Body of pancreas (tissue), 4 donors: Measurements from ENCODE around the gene SRP14.

Experiments used
- POLR2A ChIP-seq, 3 donors: fragments of 450-650 bp; IDR thresholded peaks; one replicate each; pipeline ENCODE4 v1.6.1; 2016; ENCODE audit warnings: antibody characterized with exemption in 3 of 3, mild to moderate bottlenecking in 2 of 3
- TF ChIP-seq, protein P1 (sequence below), 7 experiments: fragments of 450-650 bp in 4 of 7; fragments of 200-600 bp in 3 of 7; sonication (generic) in 3 of 7; IDR thresholded peaks; one replicate each; pipeline ENCODE4 v1.5.1; 2016 to 2019; ENCODE audit warnings: antibody characterized with exemption in 7 of 7

DNA sequence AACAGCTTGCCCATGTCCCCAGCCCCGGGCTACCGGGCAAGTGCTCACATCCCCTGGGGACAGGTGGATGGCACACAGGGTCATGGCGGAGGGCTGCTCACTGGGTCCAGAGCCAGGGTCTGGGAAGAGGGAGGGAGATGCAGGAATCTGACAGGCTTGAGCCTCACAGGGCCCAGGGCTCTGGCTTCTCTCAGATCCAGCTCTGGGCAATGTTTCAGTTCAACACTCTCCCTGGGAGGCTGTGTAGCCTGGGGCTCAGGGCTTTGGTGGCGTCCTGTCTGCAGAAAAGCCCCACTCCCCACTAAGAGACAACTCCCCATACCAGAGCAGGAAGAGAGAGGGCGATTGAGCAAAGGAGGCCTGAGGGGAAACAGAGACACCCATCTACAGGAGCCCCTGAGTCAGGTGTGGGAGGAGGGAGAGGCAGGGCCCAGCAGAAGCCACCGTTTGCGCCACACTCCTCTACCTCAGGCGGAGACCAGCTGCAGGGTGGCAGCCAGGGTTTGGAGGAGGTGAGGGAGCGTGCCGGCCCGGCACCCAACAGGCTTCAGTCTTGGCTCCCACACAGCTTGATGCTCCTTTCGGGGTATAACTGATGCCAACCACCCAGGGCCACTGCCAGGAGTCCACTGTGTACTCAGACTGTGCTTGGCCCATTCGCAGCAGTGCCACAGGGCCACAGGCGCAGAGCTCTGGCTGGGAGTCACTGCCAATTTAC lies 16.8 kb upstream of the SRP14 start:
- TF ChIP-seq, protein P1, sequence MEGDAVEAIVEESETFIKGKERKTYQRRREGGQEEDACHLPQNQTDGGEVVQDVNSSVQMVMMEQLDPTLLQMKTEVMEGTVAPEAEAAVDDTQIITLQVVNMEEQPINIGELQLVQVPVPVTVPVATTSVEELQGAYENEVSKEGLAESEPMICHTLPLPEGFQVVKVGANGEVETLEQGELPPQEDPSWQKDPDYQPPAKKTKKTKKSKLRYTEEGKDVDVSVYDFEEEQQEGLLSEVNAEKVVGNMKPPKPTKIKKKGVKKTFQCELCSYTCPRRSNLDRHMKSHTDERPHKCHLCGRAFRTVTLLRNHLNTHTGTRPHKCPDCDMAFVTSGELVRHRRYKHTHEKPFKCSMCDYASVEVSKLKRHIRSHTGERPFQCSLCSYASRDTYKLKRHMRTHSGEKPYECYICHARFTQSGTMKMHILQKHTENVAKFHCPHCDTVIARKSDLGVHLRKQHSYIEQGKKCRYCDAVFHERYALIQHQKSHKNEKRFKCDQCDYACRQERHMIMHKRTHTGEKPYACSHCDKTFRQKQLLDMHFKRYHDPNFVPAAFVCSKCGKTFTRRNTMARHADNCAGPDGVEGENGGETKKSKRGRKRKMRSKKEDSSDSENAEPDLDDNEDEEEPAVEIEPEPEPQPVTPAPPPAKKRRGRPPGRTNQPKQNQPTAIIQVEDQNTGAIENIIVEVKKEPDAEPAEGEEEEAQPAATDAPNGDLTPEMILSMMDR (IDR thresholded peaks at IDR 0.05), result no peak
- TF ChIP-seq POLR2A (IDR thresholded peaks at IDR 0.05), result no peak
